Natural killer cell (primary cell): Measurements from ENCODE around the gene SMAD1. TPM values are rescaled to one million over a fixed set of nuclear protein-coding genes. Genes with fewer than 3 reads are reported as not detected.

ENCODE experiments used
- ATAC-seq, 3 donors: fragments of 150-1000 bp in 2 of 3; fragments of 200-7000 bp in 1 of 3; cut with Tn5 transposase; 1 replicate in 1 of 3; 2 replicates in 2 of 3; pipeline ENCODE4 v1.10.0; 2021; ENCODE audit warnings: mild to moderate bottlenecking in 2 of 3, moderate library complexity in 2 of 3
- DNase-seq, 2 donors: peaks; one replicate each; pipeline versions ENCODE4 v3.0.0 to v3.0.0-alpha.2; 2013 to 2021; ENCODE audit warnings: mixed read lengths in 1 of 2
- H3K27ac ChIP-seq: one replicate; pipeline ENCODE4 v1.5.1; 2013; ENCODE audit warnings: mild to moderate bottlenecking, low read length
- H3K27me3 ChIP-seq: one replicate; pipeline ENCODE4 v1.6.1; 2013; ENCODE audit warnings: low read length; ENCODE audit not compliant: control insufficient read depth, insufficient read depth
- H3K36me3 ChIP-seq: one replicate; pipeline ENCODE4 v1.6.1; 2013; ENCODE audit warnings: low read length; ENCODE audit not compliant: control insufficient read depth, insufficient read depth
- H3K4me1 ChIP-seq: one replicate; pipeline ENCODE4 v1.6.1; 2013; ENCODE audit warnings: low read length; ENCODE audit not compliant: control insufficient read depth, insufficient read depth
- H3K4me3 ChIP-seq: one replicate; pipeline ENCODE4 v1.5.1; 2013; ENCODE audit warnings: low read length
- H3K9me3 ChIP-seq: one replicate; pipeline ENCODE4 v1.6.1; 2013; ENCODE audit warnings: low read length; ENCODE audit not compliant: control insufficient read depth, insufficient read depth
- H3K27ac Mint-ChIP-seq, 2 donors: one replicate each; pipeline ENCODE4 v1.8.0; 2022; ENCODE audit warnings: mild to moderate bottlenecking in 2 of 2, mixed read lengths in 2 of 2, moderate library complexity in 1 of 2
- H3K27me3 Mint-ChIP-seq, 2 donors: one replicate each; pipeline ENCODE4 v1.8.0; 2022; ENCODE audit warnings: low read depth in 2 of 2, mixed read lengths in 2 of 2
- H3K36me3 Mint-ChIP-seq: one replicate; pipeline ENCODE4 v1.8.0; 2022; ENCODE audit warnings: mixed read lengths
- H3K4me1 Mint-ChIP-seq, 2 donors: one replicate each; pipeline ENCODE4 v1.8.0; 2022; ENCODE audit warnings: mixed read lengths in 2 of 2
- H3K4me3 Mint-ChIP-seq: one replicate; pipeline ENCODE4 v1.8.0; 2022; ENCODE audit warnings: mild to moderate bottlenecking, moderate library complexity, mixed read lengths
- H3K9me3 Mint-ChIP-seq, 2 donors: one replicate each; pipeline ENCODE4 v1.8.0; 2022; ENCODE audit warnings: mixed read lengths in 2 of 2
- WGBS: methylation state at CpG from one replicate; pipeline ENCODE4 v1.1.7; 2013; ENCODE audit warnings: missing lambda C conversion rate; ENCODE audit not compliant: insufficient coverage; 5-methylcytosine and 5-hydroxymethylcytosine counted together
- intact Hi-C: fragments of 100-400 bp; cut with micrococcal nuclease; formaldehyde crosslinking; loops from one replicate; pipeline ENCODE4 v1.14.2; 2022
- total RNA-seq, 4 donors: library from RNA; stranded (reverse); fragments of 120-200 nt in 1 of 4; gene quantifications; one replicate each; pipeline versions ENCODE4 v1.2.3 to v1.2.4, GENCODE V29; 2013 to 2022
- TF ChIP-seq, protein P1 (sequence below): fragments of 200-600 bp; IDR thresholded peaks from one replicate; pipeline ENCODE4 v1.8.0; 2022; ENCODE audit warnings: antibody characterized with exemption

SMAD1 gene
- total RNA-seq, 3 donors from 2014 or later (not counting 1 experiment from before 2014, with no cell fraction given), result 2.2 to 12.8 (median 9.9) TPM

GRCh38 chr4:145589916-145590702, 108.5 kb downstream of the SMAD1 start:
- intact Hi-C loops, result no loop called here
- Mint-ChIP-seq H3K27me3 (peaks cover 24 to 33% of the 10 kb centered on the region in 2 donors), H3K4me1 (no peaks in the 10 kb centered on the region), H3K27ac (no peak overlapping the region), H3K36me3 (no peaks in the 10 kb centered on the region), H3K9me3 (no peaks in the 10 kb centered on the region), H3K4me3 (no peak overlapping the region)
- H3K4me3 ChIP-seq, result no peak overlapping the region
- DNase-seq (no peak), ATAC-seq (no peak)
- H3K27ac ChIP-seq, result no peak overlapping the region
- H3K4me1 ChIP-seq, result no peaks in the 10 kb centered on the region
- 87% methylated on average over 2 of the region's 3 CpGs for WGBS
- TF ChIP-seq, protein P1, sequence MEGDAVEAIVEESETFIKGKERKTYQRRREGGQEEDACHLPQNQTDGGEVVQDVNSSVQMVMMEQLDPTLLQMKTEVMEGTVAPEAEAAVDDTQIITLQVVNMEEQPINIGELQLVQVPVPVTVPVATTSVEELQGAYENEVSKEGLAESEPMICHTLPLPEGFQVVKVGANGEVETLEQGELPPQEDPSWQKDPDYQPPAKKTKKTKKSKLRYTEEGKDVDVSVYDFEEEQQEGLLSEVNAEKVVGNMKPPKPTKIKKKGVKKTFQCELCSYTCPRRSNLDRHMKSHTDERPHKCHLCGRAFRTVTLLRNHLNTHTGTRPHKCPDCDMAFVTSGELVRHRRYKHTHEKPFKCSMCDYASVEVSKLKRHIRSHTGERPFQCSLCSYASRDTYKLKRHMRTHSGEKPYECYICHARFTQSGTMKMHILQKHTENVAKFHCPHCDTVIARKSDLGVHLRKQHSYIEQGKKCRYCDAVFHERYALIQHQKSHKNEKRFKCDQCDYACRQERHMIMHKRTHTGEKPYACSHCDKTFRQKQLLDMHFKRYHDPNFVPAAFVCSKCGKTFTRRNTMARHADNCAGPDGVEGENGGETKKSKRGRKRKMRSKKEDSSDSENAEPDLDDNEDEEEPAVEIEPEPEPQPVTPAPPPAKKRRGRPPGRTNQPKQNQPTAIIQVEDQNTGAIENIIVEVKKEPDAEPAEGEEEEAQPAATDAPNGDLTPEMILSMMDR, result no peak
- H3K9me3 ChIP-seq, result no peaks in the 10 kb centered on the region
- no peaks in the 10 kb centered on the region for H3K36me3 ChIP-seq
- H3K27me3 ChIP-seq, result peaks cover 2% of the 10 kb centered on the region

DNA sequence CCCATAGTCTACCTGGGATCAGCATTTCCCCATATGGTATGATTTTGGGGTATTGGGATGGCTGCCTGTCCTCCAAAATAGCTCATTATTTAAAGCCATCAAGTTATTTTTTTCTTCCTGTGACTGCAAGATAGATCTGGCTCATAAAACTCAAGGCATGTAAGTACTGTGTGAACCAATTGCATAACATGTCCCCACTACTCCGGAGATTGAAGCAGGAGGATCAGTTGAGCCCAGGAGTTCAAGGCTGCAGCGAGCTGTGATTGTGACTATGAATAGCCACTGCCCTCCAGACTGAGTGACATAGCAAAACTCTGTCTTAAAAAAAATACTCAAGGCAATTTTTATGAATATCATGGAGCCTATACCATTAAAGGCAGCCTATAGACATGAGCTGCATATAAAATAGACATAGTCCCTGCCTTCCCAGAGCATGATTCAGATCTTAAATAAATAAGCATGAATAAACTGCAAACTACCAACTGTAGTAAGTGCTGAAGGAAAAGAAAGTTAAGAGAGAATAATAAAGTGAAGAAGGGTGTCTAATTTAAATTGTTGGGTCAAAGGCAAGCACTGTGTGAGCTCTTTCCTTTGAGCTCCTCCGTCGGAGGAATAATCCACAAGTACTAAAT, 120.6 kb downstream of the SMAD1 start:
- no peaks in the 10 kb centered on the region for H3K9me3 ChIP-seq
- intact Hi-C loops, result no loop called here
- ATAC-seq (no peak), DNase-seq (no peak)
- H3K27me3 ChIP-seq, result peaks cover 5% of the 10 kb centered on the region
- no peaks in the 10 kb centered on the region for H3K36me3 ChIP-seq
- Mint-ChIP-seq H3K9me3 (no peaks in the 10 kb centered on the region), H3K27me3 (peaks cover 15 to 47% of the 10 kb centered on the region in 2 donors), H3K27ac (no peak overlapping the region), H3K36me3 (no peaks in the 10 kb centered on the region), H3K4me3 (no peak overlapping the region), H3K4me1 (no peaks in the 10 kb centered on the region)
- 93% methylated on average over 2 of the region's 4 CpGs for WGBS
- H3K4me3 ChIP-seq, result no peak overlapping the region
- H3K4me1 ChIP-seq, result no peaks in the 10 kb centered on the region
- H3K27ac ChIP-seq, result no peak overlapping the region
- TF ChIP-seq, protein P1, result no peak

GRCh38 chr4:145605941-145606340, 124.3 kb downstream of the SMAD1 start:
- Mint-ChIP-seq H3K27ac (no peak overlapping the region), H3K9me3 (no peaks in the 10 kb centered on the region), H3K4me1 (no peaks in the 10 kb centered on the region), H3K36me3 (no peaks in the 10 kb centered on the region), H3K4me3 (no peak overlapping the region), H3K27me3 (peaks cover 10 to 28% of the 10 kb centered on the region in 2 donors)
- DNase-seq, result no peak
- Histone ChIP-seq H3K36me3 (no peaks in the 10 kb centered on the region), H3K9me3 (no peaks in the 10 kb centered on the region), H3K4me1 (no peaks in the 10 kb centered on the region), H3K27ac (no peak overlapping the region), H3K27me3 (peaks cover 2% of the 10 kb centered on the region), H3K4me3 (no peak overlapping the region)
- no peak for ATAC-seq
- intact Hi-C loops, result no loop called here
- TF ChIP-seq, protein P1, result no peak

Other genes with a start within 250 kb of the SMAD1 start
- 10 to 100 TPM in 1 of 3 donors, 1 to 10 TPM in 2; 7.8 to 11.7 (median 9.7) TPM for gene MMAA, start 137.5 kb downstream of the SMAD1 start, total RNA-seq
- not detected for gene C4orf51, start 198.3 kb downstream of the SMAD1 start, total RNA-seq